Neuronal stem cell (in vitro differentiated cells): ENCODE data around the gene CARD10.
A peak's percentile ranks its signal among the peaks of the same experiment; 100 is the strongest.

ENCODE experiments used
- DNase-seq: peaks from one replicate; pipeline ENCODE4 v3.0.0-alpha.2; 2013; ENCODE audit warnings: low spot score
- H2AFZ ChIP-seq: one replicate; pipeline ENCODE4 v1.6.1; 2013; ENCODE audit warnings: mild to moderate bottlenecking, low read length, inconsistent platforms
- H2AK5ac ChIP-seq: 2 replicates; pipeline ENCODE4 v1.6.1; 2013; ENCODE audit warnings: low read depth, mild to moderate bottlenecking, inconsistent platforms, low read length, moderate library complexity, mixed read lengths
- H2BK120ac ChIP-seq: 2 replicates; pipeline ENCODE4 v1.6.1; 2013; ENCODE audit warnings: low read depth, mild to moderate bottlenecking, inconsistent platforms, low read length, moderate library complexity, mixed read lengths
- H2BK12ac ChIP-seq: one replicate; pipeline ENCODE4 v1.6.1; 2013; ENCODE audit warnings: low read length, inconsistent platforms
- H2BK15ac ChIP-seq: 2 replicates; pipeline ENCODE4 v1.6.1; 2013; ENCODE audit warnings: mild to moderate bottlenecking, low read length, inconsistent platforms, mixed read lengths
- H2BK5ac ChIP-seq: one replicate; pipeline ENCODE4 v1.6.1; 2013; ENCODE audit warnings: inconsistent platforms, mild to moderate bottlenecking, low read length, moderate library complexity
- H3K14ac ChIP-seq: one replicate; pipeline ENCODE4 v1.6.1; 2013; ENCODE audit warnings: low read length, inconsistent platforms
- H3K18ac ChIP-seq: 2 replicates; pipeline ENCODE4 v1.6.1; 2013; ENCODE audit warnings: low read length, inconsistent platforms
- H3K23ac ChIP-seq: 2 replicates; pipeline ENCODE4 v1.6.1; 2013; ENCODE audit warnings: low read depth, mild to moderate bottlenecking, mixed read lengths, low read length, inconsistent platforms; ENCODE audit not compliant: poor library complexity
- H3K27ac ChIP-seq: replicated peaks from 3 replicates; pipeline ENCODE4 v1.5.1; 2013; ENCODE audit warnings: low read length, inconsistent platforms
- H3K27me3 ChIP-seq, 3 experiments: 2 replicates each; pipeline ENCODE4 v1.6.1; 2013; ENCODE audit warnings: low read length in 3 of 3, mild to moderate bottlenecking in 2 of 3, inconsistent platforms in 1 of 3, low read depth in 1 of 3, mixed read lengths in 1 of 3, moderate library complexity in 1 of 3; ENCODE audit not compliant: control insufficient read depth in 3 of 3, insufficient read depth in 3 of 3
- H3K36me3 ChIP-seq, 2 donors: replicated peaks in 1 of 2; 2 replicates each; pipeline ENCODE4 v1.6.1; 2013; ENCODE audit warnings: low read length in 2 of 2; ENCODE audit not compliant: control insufficient read depth in 2 of 2, insufficient read depth in 2 of 2
- H3K4ac ChIP-seq: 2 replicates; pipeline ENCODE4 v1.6.1; 2013; ENCODE audit warnings: inconsistent platforms, mild to moderate bottlenecking, low read length, moderate library complexity
- H3K4me1 ChIP-seq, 2 donors: 1 replicate in 1 of 2; 2 replicates in 1 of 2; pipeline ENCODE4 v1.6.1; 2013; ENCODE audit warnings: low read length in 2 of 2, low read depth in 1 of 2; ENCODE audit not compliant: control insufficient read depth in 2 of 2, insufficient read depth in 1 of 2
- H3K4me2 ChIP-seq: one replicate; pipeline ENCODE4 v1.6.1; 2013; ENCODE audit warnings: mild to moderate bottlenecking, low read length, inconsistent platforms; ENCODE audit not compliant: insufficient read depth, poor library complexity, severe bottlenecking
- H3K4me3 ChIP-seq, 2 donors: 2 replicates each; pipeline ENCODE4 v1.5.1; 2013; ENCODE audit warnings: low read length in 2 of 2, mild to moderate bottlenecking in 2 of 2, inconsistent platforms in 1 of 2, moderate library complexity in 1 of 2
- H3K79me1 ChIP-seq: one replicate; pipeline ENCODE4 v1.6.1; 2013; ENCODE audit warnings: low read depth, mild to moderate bottlenecking, inconsistent platforms, low read length, moderate library complexity
- H3K9ac ChIP-seq: one replicate; pipeline ENCODE4 v1.6.1; 2013; ENCODE audit warnings: mild to moderate bottlenecking, low read depth, low read length, inconsistent platforms; ENCODE audit not compliant: poor library complexity
- H3K9me3 ChIP-seq, 2 donors: replicated peaks in 1 of 2; 2 replicates each; pipeline versions ENCODE3 to v1.6.1; 2013; ENCODE audit warnings: low read length in 2 of 2, mild to moderate bottlenecking in 2 of 2, inconsistent platforms in 1 of 2, low read depth in 1 of 2, mixed read lengths in 1 of 2, moderate library complexity in 1 of 2; ENCODE audit not compliant: control insufficient read depth in 2 of 2, insufficient read depth in 1 of 2
- H4K8ac ChIP-seq: one replicate; pipeline ENCODE4 v1.6.1; 2013; ENCODE audit warnings: low read depth, mild to moderate bottlenecking, inconsistent platforms, low read length, moderate library complexity
- H4K91ac ChIP-seq: one replicate; pipeline ENCODE4 v1.6.1; 2013; ENCODE audit warnings: low read length, low read depth, mild to moderate bottlenecking, inconsistent platforms; ENCODE audit not compliant: poor library complexity
- WGBS, 2 donors: extraction: QIAGEN DNeasy Blood & Tissue Kit; methylation state at CpG; one replicate each; pipeline ENCODE4 v1.1.7; 2013; ENCODE audit warnings: missing lambda C conversion rate in 2 of 2, mixed read lengths in 1 of 2; ENCODE audit not compliant: insufficient read length in 2 of 2, insufficient replicate concordance in 1 of 2; ENCODE audit errors: extremely low coverage in 2 of 2; 5-methylcytosine and 5-hydroxymethylcytosine counted together

The CARD10 gene

DNA sequence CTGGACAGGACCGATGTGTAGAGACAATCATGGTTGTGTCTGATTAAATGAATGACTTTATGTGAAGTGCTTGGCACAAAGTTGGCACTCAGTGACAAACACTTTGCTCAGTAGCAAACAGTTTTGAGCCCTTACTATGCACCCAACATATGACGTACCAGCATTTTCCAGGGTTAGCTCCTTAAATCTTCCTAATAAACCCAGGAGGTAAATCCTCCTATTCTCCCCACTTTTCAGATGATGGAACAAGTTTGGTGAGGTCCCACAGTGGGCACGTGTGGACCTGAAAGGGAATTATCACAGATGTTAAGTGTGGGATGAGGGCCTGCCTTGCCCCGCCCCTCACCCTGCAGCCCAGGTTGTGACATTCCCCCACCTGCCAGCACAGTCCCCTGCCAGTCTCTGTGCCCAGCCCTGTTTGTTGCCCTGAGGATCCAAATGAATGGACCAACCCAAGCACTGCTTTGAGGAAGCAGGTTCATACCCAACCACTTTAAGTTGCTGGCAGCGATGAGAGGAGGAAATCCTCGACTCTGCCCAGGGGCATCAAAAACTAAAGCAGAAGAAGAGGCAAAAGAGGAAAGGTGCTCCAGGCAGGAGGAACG is 6.6 kb upstream of the CARD10 start:
- H3K27me3 ChIP-seq = peaks cover 0 to 11% (median 0%) of the 10 kb centered on the region in 3 experiments
- no peaks in the 10 kb centered on the region for H3K36me3 ChIP-seq
- H2AFZ ChIP-seq = no peak overlapping the region
- H3K14ac ChIP-seq = no peak overlapping the region
- no peak overlapping the region for H2BK5ac ChIP-seq
- no peak for DNase-seq
- H3K79me1 ChIP-seq = no peaks in the 10 kb centered on the region
- H2BK120ac ChIP-seq = no peak overlapping the region
- no peak overlapping the region for H2BK12ac ChIP-seq
- H4K91ac ChIP-seq = no peak overlapping the region
- H4K8ac ChIP-seq = no peak overlapping the region
- no peak overlapping the region for H3K4me2 ChIP-seq
- H3K18ac ChIP-seq = no peak overlapping the region
- WGBS, 2 donors = no CpG with 5 or more reads among the region's 7 CpGs
- no peak overlapping the region for H2BK15ac ChIP-seq
- H3K4me1 ChIP-seq = peaks cover 0 to 1% of the 10 kb centered on the region in 2 donors
- H2AK5ac ChIP-seq = no peak overlapping the region
- peak overlapping the region in 1 of 2 donors; percentile 38 for H3K4me3 ChIP-seq
- H3K9ac ChIP-seq = no peak overlapping the region
- H3K27ac ChIP-seq = no peak overlapping the region
- H3K23ac ChIP-seq = no peak overlapping the region
- H3K4ac ChIP-seq = no peak overlapping the region
- no peaks in the 10 kb centered on the region for H3K9me3 ChIP-seq

DNA sequence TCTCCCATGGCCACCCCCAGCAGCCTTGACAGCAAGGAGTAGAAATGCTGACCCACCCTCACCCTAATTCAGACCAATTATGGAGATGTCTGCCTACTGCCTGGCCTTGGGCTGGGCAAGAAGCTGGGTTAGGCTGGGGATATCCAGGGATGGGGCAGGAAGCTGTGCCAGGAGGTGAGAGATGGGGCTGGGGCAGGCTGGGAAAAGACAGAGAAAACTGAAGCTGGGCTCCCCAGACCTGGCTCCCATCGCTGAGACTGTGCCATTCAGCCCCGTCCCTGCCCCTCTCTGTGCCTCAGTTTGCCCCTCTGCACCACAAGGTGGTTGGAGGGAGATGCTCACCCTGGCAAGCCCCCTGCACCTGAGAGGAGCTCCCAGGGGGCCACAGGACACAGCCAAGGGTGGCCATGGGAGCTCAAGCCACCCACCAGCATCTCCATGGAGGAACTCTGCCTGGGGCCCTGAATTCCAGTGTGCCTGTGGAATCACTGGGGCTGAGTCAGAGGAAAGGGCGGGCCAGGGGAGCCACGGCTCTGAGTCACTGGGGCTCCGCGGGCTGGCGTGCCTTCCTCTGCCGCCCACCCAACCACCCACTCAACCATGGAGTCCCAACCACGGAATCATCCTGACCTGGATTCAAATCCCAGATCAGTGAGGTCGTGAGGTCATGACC is 6.0 kb upstream of the CARD10 start:
- H3K27ac ChIP-seq = no peak overlapping the region

DNA sequence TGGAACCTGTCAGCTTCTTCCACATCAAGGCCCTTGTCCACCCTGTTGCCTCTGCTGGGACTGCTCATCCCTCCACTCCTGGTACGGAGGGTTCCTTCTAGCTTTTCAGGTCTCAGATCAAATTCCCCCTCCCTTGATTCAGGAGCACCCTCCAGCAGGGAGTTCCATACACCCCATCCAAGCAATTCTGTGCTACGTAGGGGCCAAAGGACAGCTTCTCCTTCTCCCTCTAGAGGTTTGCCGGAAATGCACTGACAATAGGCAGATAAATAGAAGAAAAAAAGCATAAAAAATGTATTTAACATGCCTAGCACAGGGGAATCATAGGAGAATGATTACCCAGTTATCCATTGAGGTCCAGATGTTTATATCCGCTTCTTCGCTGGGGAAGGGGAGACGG is 3.3 kb upstream of the CARD10 start:
- H2BK5ac ChIP-seq = no peak overlapping the region
- no peak overlapping the region for H3K4me2 ChIP-seq
- H4K8ac ChIP-seq = no peak overlapping the region
- peak overlapping the region; percentile 54 for H2AFZ ChIP-seq
- no peak overlapping the region for H3K27ac ChIP-seq
- H3K36me3 ChIP-seq = no peaks in the 10 kb centered on the region
- no peak overlapping the region for H2BK15ac ChIP-seq
- H3K4me3 ChIP-seq = no peak overlapping the region
- H3K23ac ChIP-seq = no peak overlapping the region
- H2AK5ac ChIP-seq = no peak overlapping the region
- no peak for DNase-seq
- H3K14ac ChIP-seq = no peak overlapping the region
- no peak overlapping the region for H3K9ac ChIP-seq
- no peak overlapping the region for H3K18ac ChIP-seq
- no peak overlapping the region for H2BK120ac ChIP-seq
- H3K9me3 ChIP-seq = peaks cover 0 to 1% of the 10 kb centered on the region in 2 donors
- no peak overlapping the region for H4K91ac ChIP-seq
- no CpG with 5 or more reads among the region's 6 CpGs for WGBS, 2 donors
- H3K4ac ChIP-seq = no peak overlapping the region
- H2BK12ac ChIP-seq = no peak overlapping the region
- peaks cover 10% of the 10 kb centered on the region in 2 donors for H3K4me1 ChIP-seq
- no peaks in the 10 kb centered on the region for H3K79me1 ChIP-seq
- H3K27me3 ChIP-seq = peaks cover 4 to 25% (median 16%) of the 10 kb centered on the region in 3 experiments

More for the DNA sequence above, 6.0 kb upstream of the CARD10 start:
- H3K14ac ChIP-seq = no peak overlapping the region
- peaks cover 0 to 1% of the 10 kb centered on the region in 2 donors for H3K4me1 ChIP-seq
- H2BK120ac ChIP-seq = no peak overlapping the region
- H3K27me3 ChIP-seq = peaks cover 0 to 11% (median under 1%) of the 10 kb centered on the region in 3 experiments
- H4K8ac ChIP-seq = no peak overlapping the region
- peak overlapping the region; percentile 79 for H3K18ac ChIP-seq
- no peak overlapping the region for H2AFZ ChIP-seq
- H2AK5ac ChIP-seq = peak overlapping the region; percentile 76
- DNase-seq = no peak
- no peaks in the 10 kb centered on the region for H3K36me3 ChIP-seq
- H3K4ac ChIP-seq = no peak overlapping the region
- no peaks in the 10 kb centered on the region for H3K9me3 ChIP-seq
- peak overlapping the region; percentile 30 for H2BK5ac ChIP-seq
- peak overlapping the region; percentile 26 for H3K9ac ChIP-seq
- no peaks in the 10 kb centered on the region for H3K79me1 ChIP-seq
- no peak overlapping the region for H3K4me2 ChIP-seq
- no CpG with 5 or more reads among the region's 10 CpGs for WGBS, 2 donors
- H2BK15ac ChIP-seq = no peak overlapping the region
- H4K91ac ChIP-seq = no peak overlapping the region
- H2BK12ac ChIP-seq = no peak overlapping the region
- H3K4me3 ChIP-seq = no peak overlapping the region
- no peak overlapping the region for H3K23ac ChIP-seq

DNA sequence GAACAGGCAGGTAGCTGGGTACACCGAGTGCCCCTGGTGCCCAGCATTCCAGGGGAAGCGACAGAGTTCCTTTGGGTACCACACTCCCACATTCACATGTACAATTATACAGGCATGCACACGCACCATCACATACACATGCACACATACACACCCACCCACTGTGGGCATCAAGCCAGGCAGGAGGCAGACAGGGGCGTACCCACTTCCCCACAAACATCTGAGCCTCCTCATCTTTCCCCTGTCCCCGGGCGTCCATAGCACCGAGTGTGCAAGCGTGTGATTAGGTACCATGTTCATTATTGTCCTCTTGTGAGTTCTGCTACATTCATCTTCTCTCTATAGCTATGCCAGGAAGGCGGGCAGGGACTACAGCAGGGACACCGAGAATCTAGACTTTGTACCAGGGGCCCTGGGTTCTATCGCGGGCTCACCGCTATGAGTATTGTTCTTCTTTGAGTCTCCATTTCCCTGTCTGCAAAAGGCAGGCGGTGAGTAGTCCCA is 2.1 kb upstream of the CARD10 start:
- no peak overlapping the region for H3K23ac ChIP-seq

More for the DNA sequence above, 2.1 kb upstream of the CARD10 start:
- Histone ChIP-seq H2AK5ac (no peak overlapping the region), H2AFZ (no peak overlapping the region), H3K27ac (no peak overlapping the region), H4K91ac (no peak overlapping the region), H3K4me1 (peaks cover 10% of the 10 kb centered on the region in 2 donors), H2BK5ac (no peak overlapping the region), H3K4me2 (no peak overlapping the region), H3K4ac (no peak overlapping the region), H4K8ac (no peak overlapping the region), H3K27me3 (peaks cover 4 to 25% (median 16%) of the 10 kb centered on the region in 3 experiments), H3K79me1 (no peaks in the 10 kb centered on the region), H3K18ac (no peak overlapping the region), H3K9ac (no peak overlapping the region), H3K14ac (no peak overlapping the region), H3K36me3 (peaks cover 0 to 3% of the 10 kb centered on the region in 2 donors), H3K4me3 (no peak overlapping the region), H3K9me3 (peaks cover 0 to 1% of the 10 kb centered on the region in 2 donors), H2BK120ac (peak overlapping the region; percentile 20), H2BK15ac (no peak overlapping the region), H2BK12ac (no peak overlapping the region)
- no peak for DNase-seq
- no CpG with 5 or more reads among the region's 14 CpGs for WGBS, 2 donors
